SU-DHL-6 (cell line): Measurements from ENCODE around the gene PDIK1L.

Source experiments
- EZH2phosphoT487 ChIP-seq: fragments of 200-600 bp; sonication (generic), shearing (Covaris generic); conservative IDR thresholded peaks from 2 replicates; pipeline ENCODE4 v1.6.1; 2018; ENCODE audit warnings: mild to moderate bottlenecking, antibody characterized with exemption, low read length, moderate library complexity, mixed read lengths
- TF ChIP-seq, protein P1 (sequence below): fragments of 200-600 bp; sonication (generic); IDR thresholded peaks from one replicate; pipeline ENCODE4 v1.5.1; 2017; ENCODE audit warnings: antibody characterized with exemption, mild to moderate bottlenecking, low read length, moderate library complexity; ENCODE audit not compliant: insufficient read depth, poor library complexity, severe bottlenecking

DNA sequence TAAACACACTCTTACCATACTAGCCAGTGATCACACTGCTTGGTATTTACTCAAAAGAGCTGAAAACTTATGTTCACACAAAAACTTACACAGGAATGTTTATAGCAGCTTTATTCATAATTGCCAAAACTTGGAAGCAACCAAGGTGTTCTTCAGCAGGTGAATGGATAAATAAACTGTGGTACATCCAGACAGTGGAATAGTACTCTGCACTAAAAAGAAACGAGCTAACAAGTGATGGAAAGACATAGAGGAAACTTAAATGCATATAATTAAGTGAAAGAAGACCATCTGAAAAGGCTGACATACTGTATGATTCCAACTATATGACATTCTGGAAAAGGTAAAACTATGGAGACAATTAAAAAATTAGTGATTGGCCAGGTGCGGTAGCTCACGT is 20.7 kb upstream of the PDIK1L start:
- TF ChIP-seq, protein P1, sequence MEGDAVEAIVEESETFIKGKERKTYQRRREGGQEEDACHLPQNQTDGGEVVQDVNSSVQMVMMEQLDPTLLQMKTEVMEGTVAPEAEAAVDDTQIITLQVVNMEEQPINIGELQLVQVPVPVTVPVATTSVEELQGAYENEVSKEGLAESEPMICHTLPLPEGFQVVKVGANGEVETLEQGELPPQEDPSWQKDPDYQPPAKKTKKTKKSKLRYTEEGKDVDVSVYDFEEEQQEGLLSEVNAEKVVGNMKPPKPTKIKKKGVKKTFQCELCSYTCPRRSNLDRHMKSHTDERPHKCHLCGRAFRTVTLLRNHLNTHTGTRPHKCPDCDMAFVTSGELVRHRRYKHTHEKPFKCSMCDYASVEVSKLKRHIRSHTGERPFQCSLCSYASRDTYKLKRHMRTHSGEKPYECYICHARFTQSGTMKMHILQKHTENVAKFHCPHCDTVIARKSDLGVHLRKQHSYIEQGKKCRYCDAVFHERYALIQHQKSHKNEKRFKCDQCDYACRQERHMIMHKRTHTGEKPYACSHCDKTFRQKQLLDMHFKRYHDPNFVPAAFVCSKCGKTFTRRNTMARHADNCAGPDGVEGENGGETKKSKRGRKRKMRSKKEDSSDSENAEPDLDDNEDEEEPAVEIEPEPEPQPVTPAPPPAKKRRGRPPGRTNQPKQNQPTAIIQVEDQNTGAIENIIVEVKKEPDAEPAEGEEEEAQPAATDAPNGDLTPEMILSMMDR = no peak
- no peak for TF ChIP-seq EZH2phosphoT487
